GM19025 (cell line): ENCODE data around the gene GIT1.
A peak's percentile ranks its signal among the peaks of the same experiment; 100 is the strongest.

ENCODE experiments used
- ATAC-seq: cut with Tn5 transposase; IDR thresholded peaks from one replicate; pipeline ENCODE4 v1.9.1; 2021; ENCODE audit warnings: mild to moderate bottlenecking, low read depth, moderate library complexity; ENCODE audit not compliant: unreplicated experiment

Gene GIT1

GRCh38 chr17:29616300-29617048 is 27.0 kb upstream of the GIT1 start:
- ATAC-seq: no peak

DNA sequence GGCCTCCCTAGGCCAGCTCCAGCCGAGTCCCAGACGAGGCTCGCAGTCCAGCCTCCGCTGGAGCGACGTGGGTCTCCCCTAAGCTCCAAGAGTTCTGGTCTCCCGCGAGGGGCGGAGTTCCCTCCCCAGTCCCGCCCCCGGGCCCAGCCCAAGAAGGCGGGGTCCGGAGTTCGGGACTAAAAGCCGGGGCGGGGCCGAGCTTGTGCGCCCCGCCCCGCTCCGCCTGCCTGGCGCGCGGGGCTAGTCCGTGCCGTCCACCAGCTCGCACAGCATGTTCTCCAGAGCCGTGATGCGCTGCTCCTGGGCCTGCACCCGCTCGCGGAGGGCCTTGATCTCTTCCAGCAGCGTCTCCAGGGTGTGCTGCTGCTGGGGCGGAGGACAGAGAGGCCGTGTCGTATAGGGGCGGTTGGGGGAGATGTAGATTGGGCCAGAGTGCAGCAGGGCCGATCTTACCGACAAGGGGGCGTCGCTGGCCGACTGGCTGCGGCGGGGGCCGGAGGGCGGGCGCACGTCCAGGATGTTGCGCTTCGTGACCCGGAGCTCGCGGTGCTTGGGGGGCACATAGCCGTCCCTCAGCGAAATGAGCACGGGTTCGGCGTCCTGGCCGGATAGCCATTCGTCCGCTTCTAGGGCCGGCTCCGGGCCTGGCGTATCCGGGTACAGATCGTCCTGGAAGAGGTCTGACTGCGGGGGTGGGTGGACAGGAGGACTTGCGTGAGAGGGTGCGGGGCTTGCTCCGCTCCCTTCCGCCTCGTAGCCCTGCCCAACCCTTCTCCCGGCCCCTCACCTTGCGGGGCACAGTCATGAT is 26.2 kb upstream of the GIT1 start:
- peak; percentile 51 for ATAC-seq

DNA sequence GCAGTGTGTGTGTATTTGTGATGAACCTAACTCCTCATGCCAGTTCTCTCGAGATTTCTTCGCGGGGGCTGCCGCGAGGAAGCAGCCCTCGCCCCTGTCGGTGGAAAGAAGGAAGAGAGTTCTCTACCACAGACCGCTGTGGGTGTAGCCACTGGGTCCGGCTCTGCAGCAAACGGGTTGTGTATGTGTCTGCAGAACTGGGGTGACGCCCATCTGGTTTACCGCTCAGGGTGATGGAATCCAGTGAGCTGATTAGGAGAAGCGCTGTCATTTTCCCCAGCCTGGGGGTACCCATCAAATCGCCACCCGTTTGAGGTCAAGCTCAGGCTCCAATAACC is 25.6 kb upstream of the GIT1 start:
- no peak for ATAC-seq

DNA sequence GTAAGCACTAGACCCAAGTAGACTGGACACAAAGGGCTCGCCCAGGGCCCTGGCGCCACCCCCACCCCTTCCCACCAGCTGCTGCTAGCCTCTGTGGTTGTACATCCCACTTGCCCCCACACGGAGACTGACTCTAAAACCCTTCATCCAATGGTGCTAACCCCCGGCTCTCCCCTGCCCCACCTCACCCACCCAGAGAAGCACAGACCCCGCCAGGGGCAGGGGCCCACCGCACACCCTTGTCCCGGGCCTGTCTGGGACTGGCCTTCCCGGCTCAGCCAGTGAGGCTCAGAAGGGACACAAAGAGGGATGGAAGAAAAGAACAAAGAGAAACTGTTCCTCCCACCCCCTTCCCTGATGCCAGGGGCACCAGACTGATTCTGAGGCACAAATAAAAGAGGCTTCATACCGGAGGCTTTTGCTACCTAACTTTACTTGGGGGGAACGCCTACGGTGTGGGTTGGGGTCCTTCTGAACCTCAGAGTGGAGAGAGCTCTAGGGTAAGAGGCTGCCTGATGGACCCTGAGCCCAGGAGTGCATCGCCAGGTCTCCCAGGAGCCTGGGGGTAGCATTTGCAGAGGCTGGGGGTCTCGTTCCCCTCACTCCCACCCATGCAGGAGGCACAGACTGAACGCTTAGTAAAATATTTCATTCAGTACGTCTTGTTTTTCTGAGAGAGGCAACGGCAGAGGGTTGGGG is 25.1 kb upstream of the GIT1 start:
- no peak for ATAC-seq

GRCh38 chr17:29613856-29614255 is 24.4 kb upstream of the GIT1 start:
- no peak for ATAC-seq

GRCh38 chr17:29613352-29613837 is 23.9 kb upstream of the GIT1 start:
- peak; percentile 40 for ATAC-seq

GRCh38 chr17:29612404-29613280 is 23.2 kb upstream of the GIT1 start:
- ATAC-seq: no peak

DNA sequence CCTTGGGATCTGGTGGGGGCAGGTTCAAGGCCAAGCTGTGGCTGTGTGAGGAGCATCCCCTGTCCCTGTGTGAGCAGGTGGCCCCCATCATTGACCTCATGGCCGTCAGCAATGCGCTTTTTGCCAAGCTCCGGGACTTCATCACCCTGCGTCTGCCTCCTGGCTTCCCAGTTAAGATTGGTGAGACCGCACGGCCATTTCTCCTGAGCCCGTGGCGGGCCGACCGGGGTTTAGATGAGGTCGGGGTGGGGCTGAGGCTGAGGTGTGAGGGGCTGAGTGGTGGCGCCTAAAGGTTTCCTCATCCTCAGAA is 22.6 kb upstream of the GIT1 start:
- ATAC-seq: no peak

DNA sequence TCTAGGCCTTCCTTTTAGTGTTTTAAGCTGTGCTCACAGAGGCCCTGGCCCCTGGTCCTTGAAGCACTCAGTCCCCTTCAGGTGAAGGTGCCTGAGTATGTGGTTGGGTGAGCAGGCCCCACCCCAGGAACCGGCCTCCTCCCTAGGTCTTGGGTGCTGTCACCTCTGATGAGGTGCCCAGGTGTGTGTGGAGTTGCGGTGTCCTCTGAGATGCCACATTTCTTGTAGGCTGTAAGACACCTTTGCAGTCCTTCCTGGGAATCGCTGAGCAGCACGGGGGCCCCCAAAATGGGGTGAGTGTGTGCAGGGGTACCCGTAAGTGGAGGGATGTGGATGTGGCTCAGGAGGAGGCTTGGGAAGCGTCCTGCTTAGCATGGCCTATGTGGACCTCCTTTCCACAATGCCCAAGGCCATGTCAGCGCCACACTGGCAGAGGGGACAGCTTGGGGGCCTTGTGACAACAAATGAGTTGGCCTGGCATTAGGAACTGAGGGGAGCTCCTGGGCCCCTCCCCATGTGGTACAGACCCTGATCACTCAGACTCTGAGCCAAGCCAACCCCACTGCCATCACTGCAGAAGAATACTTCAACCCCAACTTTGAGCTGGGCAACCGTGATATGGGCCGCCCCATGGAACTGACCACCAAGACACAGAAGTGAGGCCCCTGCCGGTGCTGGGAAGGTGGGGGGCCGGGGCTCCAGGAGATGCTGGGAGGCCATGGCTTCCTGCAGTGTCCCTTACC is 22.1 kb upstream of the GIT1 start:
- no peak for ATAC-seq

DNA sequence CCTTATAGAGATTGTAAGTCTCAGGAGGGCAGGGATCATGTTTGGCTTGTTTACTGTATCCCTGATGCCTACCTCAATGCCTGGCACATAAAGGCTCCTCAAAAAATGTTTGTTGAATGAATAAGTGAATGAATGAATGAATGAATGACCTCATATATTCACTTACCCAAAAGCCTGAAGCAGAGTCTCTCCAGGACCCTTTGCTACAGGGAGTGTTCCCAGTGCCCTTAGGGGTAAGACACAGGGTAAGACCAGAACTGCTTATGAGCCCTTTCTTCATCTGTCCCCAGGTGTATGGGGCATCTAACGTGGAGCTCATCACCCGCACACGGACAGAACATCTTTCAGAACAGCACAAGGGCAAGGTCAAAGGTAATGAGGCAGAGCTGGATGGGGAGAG is 20.9 kb upstream of the GIT1 start:
- ATAC-seq: no peak

- ATAC-seq: no peak
Measured at GRCh38 chr17:29608986-29609385, 19.5 kb upstream of the GIT1 start.

DNA sequence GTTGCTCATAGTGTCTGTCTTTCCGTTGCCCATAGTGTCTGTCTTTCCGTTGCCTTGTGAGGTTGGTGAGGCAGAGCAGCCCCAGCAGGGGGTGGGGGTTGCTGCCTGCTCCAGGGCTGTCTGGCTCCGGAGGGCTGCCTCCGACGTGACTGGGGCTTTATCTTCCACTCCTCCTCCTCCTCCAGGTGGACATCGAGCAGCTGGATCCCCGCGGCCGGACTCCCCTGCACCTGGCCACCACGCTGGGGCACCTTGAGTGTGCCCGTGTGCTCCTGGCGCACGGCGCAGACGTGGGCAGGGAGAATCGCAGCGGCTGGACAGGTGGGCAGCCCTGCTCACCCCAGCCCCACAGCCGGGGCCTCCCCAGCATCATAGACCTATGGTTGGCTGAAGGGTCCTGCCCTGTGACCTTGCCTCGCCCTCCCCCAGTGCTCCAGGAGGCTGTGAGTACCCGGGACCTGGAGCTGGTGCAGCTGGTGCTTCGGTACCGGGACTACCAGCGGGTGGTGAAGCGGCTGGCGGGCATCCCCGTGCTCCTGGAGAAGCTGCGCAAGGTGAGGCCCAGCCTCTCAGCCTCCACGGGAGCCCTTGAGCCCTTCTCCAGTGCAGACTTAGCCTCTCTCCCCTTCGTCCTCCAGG is 18.2 kb upstream of the GIT1 start:
- ATAC-seq: no peak

DNA sequence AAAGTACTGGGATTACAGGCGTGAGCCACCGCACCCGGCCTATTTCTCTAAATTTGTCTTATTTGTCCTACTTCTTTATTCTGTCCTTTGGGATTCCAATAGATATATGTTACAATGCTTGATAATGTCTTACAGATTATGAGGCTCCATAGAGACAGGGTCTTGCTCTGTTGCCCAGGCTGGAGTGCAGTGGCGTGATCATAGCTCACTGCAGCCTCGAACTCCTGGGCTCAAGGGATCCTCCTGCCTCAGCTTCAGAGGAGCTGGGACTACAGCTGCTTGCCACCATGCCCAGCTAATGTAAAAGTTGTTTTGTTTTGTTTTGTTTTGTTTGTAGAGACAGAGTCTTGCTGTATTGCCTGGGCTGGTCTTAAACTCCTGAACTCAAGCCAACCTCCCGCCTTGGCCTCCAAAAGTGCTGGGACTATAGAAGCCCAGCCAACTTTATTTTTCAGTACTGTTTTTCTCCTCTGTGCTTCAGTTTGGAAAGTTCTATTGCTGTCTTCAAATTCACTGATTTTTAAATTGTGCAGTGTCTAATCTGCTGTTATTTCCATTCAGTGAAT is 13.7 kb upstream of the GIT1 start:
- ATAC-seq: no peak

- ATAC-seq: no peak
Measured at GRCh38 chr17:29597361-29598172, 8.1 kb upstream of the GIT1 start.

DNA sequence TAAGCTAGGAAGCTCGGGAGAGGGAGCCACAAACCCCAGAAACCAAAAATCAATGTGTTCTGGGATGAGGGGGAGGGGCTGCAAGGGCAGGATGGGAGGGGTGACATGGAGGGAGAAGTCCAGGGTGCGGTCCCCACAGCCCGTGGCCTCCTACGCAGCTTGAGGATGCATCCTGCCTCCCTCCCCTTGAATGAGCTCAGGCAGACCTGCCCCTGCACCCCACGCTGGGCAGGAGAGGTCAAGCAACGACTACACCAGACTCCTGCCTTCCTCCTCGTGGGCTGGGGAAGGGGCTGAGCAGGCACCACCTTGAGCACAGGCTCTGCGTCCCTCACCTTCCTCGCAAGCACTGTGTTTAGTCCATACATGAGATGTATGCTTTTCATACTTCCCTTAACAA is 7.4 kb upstream of the GIT1 start:
- ATAC-seq: no peak

DNA sequence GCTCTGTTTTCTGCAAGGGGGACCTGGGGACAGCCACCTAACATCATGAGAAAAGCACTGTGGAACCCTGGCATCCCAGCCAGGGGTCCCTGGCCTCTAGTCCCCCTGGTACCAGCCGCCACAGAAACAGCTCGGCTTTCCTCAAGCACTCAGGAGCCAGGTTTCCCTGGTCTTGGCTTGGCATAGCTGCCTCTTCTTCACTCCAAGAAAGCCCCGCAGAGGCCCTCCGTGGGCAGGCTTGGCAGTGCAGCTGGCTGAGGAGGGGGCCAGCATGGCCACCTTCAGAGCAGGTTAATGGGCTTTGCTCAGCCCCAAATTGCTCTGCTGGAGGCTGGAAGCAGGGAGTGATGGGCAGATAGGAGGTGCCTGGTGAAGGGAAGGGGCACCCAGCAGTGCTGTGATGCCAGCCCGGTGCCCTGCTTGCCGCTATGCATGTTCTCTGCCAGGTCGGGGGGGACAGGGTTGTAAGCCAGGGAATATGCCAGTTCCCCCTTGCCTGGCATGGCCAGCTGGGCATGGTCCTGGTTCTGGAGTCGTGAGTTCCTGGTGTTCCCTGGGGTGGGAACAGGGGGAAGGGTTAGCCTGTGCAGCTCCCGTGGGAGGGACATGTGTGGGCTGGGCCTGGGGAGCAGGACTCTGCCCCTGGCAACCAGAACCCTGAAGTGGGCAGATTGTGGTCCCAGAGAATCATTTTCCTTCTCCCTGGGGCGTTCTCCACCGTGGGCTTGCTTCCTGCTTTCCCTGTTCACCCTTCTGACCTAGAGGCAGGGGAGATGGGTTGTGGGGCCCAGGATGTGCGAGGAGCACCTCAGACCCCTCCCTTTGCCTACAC is 6.7 kb upstream of the GIT1 start:
- ATAC-seq: no peak
